GM18507 (cell line): Measurements from ENCODE around the gene PPP1CB.
"Not testable (repeated sequence)": the region's sequence is repeated elsewhere in the genome, so short reads cannot be mapped to it uniquely, and the experiment has no call there.

Source experiments
- DNase-seq: peaks from one replicate; pipeline ENCODE4 v3.0.0; 2011; ENCODE audit warnings: low read depth; ENCODE audit not compliant: insufficient read length; ENCODE audit errors: extremely low spot score
- FAIRE-seq: peaks from 2 replicates; lab custom pipeline; 2011; peaks lifted over from hg19 to GRCh38; lab: Jason Lieb, UNC

Gene PPP1CB

GRCh38 chr2:28768422-28768821 lies 16.8 kb downstream of the PPP1CB start:
- FAIRE-seq (no peak), DNase-seq (no peak)

- FAIRE-seq: no peak
These were observed 17.3 kb downstream of the PPP1CB start for GRCh38 chr2:28768952-28769351.

GRCh38 chr2:28772351-28772750 lies 20.7 kb downstream of the PPP1CB start:
- DNase-seq (no peak), FAIRE-seq (no peak)

More at GRCh38 chr2:28768952-28769351, 17.3 kb downstream of the PPP1CB start:
- no peak for DNase-seq

GRCh38 chr2:28776471-28776870 lies 24.8 kb downstream of the PPP1CB start:
- FAIRE-seq (no peak), DNase-seq (no peak)

GRCh38 chr2:28778392-28778791 lies 26.8 kb downstream of the PPP1CB start:
- DNase-seq (no peak), FAIRE-seq (no peak)

- FAIRE-seq (no peak), DNase-seq (no peak)
These were observed 27.4 kb downstream of the PPP1CB start for GRCh38 chr2:28779001-28779400.

GRCh38 chr2:28780496-28780895 lies 28.9 kb downstream of the PPP1CB start:
- FAIRE-seq: no peak
- no peak for DNase-seq

- no peak for FAIRE-seq
- no peak for DNase-seq
These were observed 30.8 kb downstream of the PPP1CB start for GRCh38 chr2:28782423-28782822.

GRCh38 chr2:28784570-28784969 lies 32.9 kb downstream of the PPP1CB start:
- not testable (repeated sequence) for FAIRE-seq, DNase-seq

- no peak for DNase-seq
- no peak for FAIRE-seq
These were observed 45.0 kb downstream of the PPP1CB start for GRCh38 chr2:28796620-28797019.

GRCh38 chr2:28801726-28802125 lies 50.1 kb downstream of the PPP1CB start:
- DNase-seq (no peak), FAIRE-seq (no peak)

- FAIRE-seq: no peak
- no peak for DNase-seq
These were observed 51.4 kb downstream of the PPP1CB start for GRCh38 chr2:28802975-28803429.

GRCh38 chr2:28809927-28810326 lies 58.3 kb downstream of the PPP1CB start:
- DNase-seq (no peak), FAIRE-seq (no peak)

GRCh38 chr2:28810384-28811285 lies 59.0 kb downstream of the PPP1CB start, which contains the start of gene SPDYA:
SPDYA (plus strand) TSS chr2:28810834; CDS start chr2:28816015, 5,181 bp downstream.
- FAIRE-seq: peak; percentile 72
- peak; percentile 65 for DNase-seq

- FAIRE-seq: no peak
These were observed 66.4 kb downstream of the PPP1CB start for GRCh38 chr2:28818053-28818452.

GRCh38 chr2:28821295-28821958 lies 69.8 kb downstream of the PPP1CB start:
- peak; percentile 17 for DNase-seq

More at GRCh38 chr2:28818053-28818452, 66.4 kb downstream of the PPP1CB start:
- no peak for DNase-seq

GRCh38 chr2:28822036-28822435 lies 70.4 kb downstream of the PPP1CB start:
- FAIRE-seq (no peak), DNase-seq (no peak)

More at GRCh38 chr2:28821295-28821958, 69.8 kb downstream of the PPP1CB start:
- FAIRE-seq: peak; percentile 88

- no peak for FAIRE-seq
These were observed 72.6 kb downstream of the PPP1CB start for GRCh38 chr2:28824207-28824606.

GRCh38 chr2:28824870-28825269 lies 73.2 kb downstream of the PPP1CB start:
- DNase-seq (no peak), FAIRE-seq (no peak)

More at GRCh38 chr2:28824207-28824606, 72.6 kb downstream of the PPP1CB start:
- no peak for DNase-seq

- DNase-seq: no peak
- no peak for FAIRE-seq
These were observed 76.8 kb downstream of the PPP1CB start for GRCh38 chr2:28828382-28828781.
